Measurements from ENCODE around the gene SLC6A7.

DNA sequence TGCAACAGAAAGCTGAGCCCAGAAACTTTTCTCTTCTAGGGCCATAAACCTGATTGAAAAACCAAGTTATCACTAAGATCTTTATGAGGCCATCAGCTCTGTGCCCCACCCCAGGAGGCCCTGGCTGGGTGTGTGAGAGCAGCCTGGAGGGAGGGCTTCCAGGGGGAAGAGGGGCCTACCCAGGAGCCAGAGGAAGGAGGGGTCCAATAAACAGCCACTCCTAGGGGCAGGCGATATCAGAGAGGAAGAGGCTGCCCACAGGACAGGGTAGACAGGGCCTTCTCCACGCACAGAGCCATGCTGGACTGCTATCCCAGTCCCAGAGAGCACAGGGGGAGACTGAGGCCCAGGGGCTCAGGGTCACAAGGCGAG, 27.7 kb upstream of the SLC6A7 start:
- TF ChIP-seq, protein P1, sequence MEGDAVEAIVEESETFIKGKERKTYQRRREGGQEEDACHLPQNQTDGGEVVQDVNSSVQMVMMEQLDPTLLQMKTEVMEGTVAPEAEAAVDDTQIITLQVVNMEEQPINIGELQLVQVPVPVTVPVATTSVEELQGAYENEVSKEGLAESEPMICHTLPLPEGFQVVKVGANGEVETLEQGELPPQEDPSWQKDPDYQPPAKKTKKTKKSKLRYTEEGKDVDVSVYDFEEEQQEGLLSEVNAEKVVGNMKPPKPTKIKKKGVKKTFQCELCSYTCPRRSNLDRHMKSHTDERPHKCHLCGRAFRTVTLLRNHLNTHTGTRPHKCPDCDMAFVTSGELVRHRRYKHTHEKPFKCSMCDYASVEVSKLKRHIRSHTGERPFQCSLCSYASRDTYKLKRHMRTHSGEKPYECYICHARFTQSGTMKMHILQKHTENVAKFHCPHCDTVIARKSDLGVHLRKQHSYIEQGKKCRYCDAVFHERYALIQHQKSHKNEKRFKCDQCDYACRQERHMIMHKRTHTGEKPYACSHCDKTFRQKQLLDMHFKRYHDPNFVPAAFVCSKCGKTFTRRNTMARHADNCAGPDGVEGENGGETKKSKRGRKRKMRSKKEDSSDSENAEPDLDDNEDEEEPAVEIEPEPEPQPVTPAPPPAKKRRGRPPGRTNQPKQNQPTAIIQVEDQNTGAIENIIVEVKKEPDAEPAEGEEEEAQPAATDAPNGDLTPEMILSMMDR (conservative IDR thresholded peaks at IDR 0.05; ENCODE audit: low read length) = no peak
- no peak for TF ChIP-seq EZH2phosphoT487 (IDR thresholded peaks at IDR 0.05; ENCODE audit: borderline replicate concordance)

All from Loucy (cell line).